ENCODE data around the gene FOXL3. TPM values are rescaled to one million over a fixed set of nuclear protein-coding genes. Genes with fewer than 3 reads are reported as not detected.

The FOXL3 gene
- total RNA-seq, 1 experiment from 2014 or later, result not detected

- in situ Hi-C loops (cut with HindIII; ENCODE audit: low sequenced_read_pairs), result no loop called here
- no peak for DNase-seq (ENCODE audit: low spot score)
Observed at GRCh38 chr7:264541-265191, 25.3 kb upstream of the FOXL3 start.

GRCh38 chr7:265192-265997 is 24.6 kb upstream of the FOXL3 start:
- in situ Hi-C loops (cut with HindIII; ENCODE audit: low sequenced_read_pairs), result no loop called here
- no peak for DNase-seq (ENCODE audit: low spot score)

- no peak for DNase-seq (ENCODE audit: low spot score)
- in situ Hi-C loops (cut with HindIII; ENCODE audit: low sequenced_read_pairs), result no loop called here
Observed at GRCh38 chr7:265998-266850, 23.7 kb upstream of the FOXL3 start.

GRCh38 chr7:266851-267840 is 22.8 kb upstream of the FOXL3 start:
- in situ Hi-C loops (cut with HindIII; ENCODE audit: low sequenced_read_pairs), result no loop called here
- DNase-seq (ENCODE audit: low spot score), result peak; percentile 12

GRCh38 chr7:268991-269390 is 21.0 kb upstream of the FOXL3 start:
- no peak for DNase-seq (ENCODE audit: low spot score)

GRCh38 chr7:269721-270120 is 20.2 kb upstream of the FOXL3 start:
- no peak for DNase-seq (ENCODE audit: low spot score)

More at GRCh38 chr7:268991-269390, 21.0 kb upstream of the FOXL3 start:
- in situ Hi-C loops (cut with HindIII; ENCODE audit: low sequenced_read_pairs), result no loop called here

GRCh38 chr7:270351-270983 is 19.5 kb upstream of the FOXL3 start:
- no peak for DNase-seq (ENCODE audit: low spot score)
- in situ Hi-C loops (cut with HindIII; ENCODE audit: low sequenced_read_pairs), result no loop called here

More at GRCh38 chr7:269721-270120, 20.2 kb upstream of the FOXL3 start:
- in situ Hi-C loops (cut with HindIII; ENCODE audit: low sequenced_read_pairs), result no loop called here

- in situ Hi-C loops (cut with HindIII; ENCODE audit: low sequenced_read_pairs), result no loop called here
- DNase-seq (ENCODE audit: low spot score), result no peak
Observed at GRCh38 chr7:271266-272107, 18.5 kb upstream of the FOXL3 start.

GRCh38 chr7:272108-272615 is 17.8 kb upstream of the FOXL3 start:
- in situ Hi-C loops (cut with HindIII; ENCODE audit: low sequenced_read_pairs), result no loop called here
- DNase-seq (ENCODE audit: low spot score), result no peak

- no peak for DNase-seq (ENCODE audit: low spot score)
- in situ Hi-C loops (cut with HindIII; ENCODE audit: low sequenced_read_pairs), result no loop called here
Observed at GRCh38 chr7:272631-273030, 17.3 kb upstream of the FOXL3 start.

- in situ Hi-C loops (cut with HindIII; ENCODE audit: low sequenced_read_pairs), result no loop called here
- no peak for DNase-seq (ENCODE audit: low spot score)
Observed at GRCh38 chr7:273327-273726, 16.6 kb upstream of the FOXL3 start.

GRCh38 chr7:274266-274665 is 15.7 kb upstream of the FOXL3 start:
- in situ Hi-C loops (cut with HindIII; ENCODE audit: low sequenced_read_pairs), result no loop called here
- no peak for DNase-seq (ENCODE audit: low spot score)

GRCh38 chr7:276230-276835 is 13.6 kb upstream of the FOXL3 start:
- no peak for DNase-seq (ENCODE audit: low spot score)
- in situ Hi-C loops (cut with HindIII; ENCODE audit: low sequenced_read_pairs), result no loop called here

GRCh38 chr7:277228-277627 is 12.7 kb upstream of the FOXL3 start:
- in situ Hi-C loops (cut with HindIII; ENCODE audit: low sequenced_read_pairs), result no loop called here
- DNase-seq (ENCODE audit: low spot score), result no peak

- DNase-seq (ENCODE audit: low spot score), result no peak
- in situ Hi-C loops (cut with HindIII; ENCODE audit: low sequenced_read_pairs), result no loop called here
Observed at GRCh38 chr7:278081-278480, 11.9 kb upstream of the FOXL3 start.

- in situ Hi-C loops (cut with HindIII; ENCODE audit: low sequenced_read_pairs), result no loop called here
- no peak for DNase-seq (ENCODE audit: low spot score)
Observed at GRCh38 chr7:279821-280220, 10.1 kb upstream of the FOXL3 start.

- no peak for DNase-seq (ENCODE audit: low spot score)
- in situ Hi-C loops (cut with HindIII; ENCODE audit: low sequenced_read_pairs), result no loop called here
Observed at GRCh38 chr7:280461-280860, 9.5 kb upstream of the FOXL3 start.

Measured in G401 (cell line).